Ascending aorta (tissue), 2 donors: ENCODE results near the gene GPR62. TPM values are rescaled to one million over a fixed set of nuclear protein-coding genes. Genes with fewer than 3 reads are reported as not detected.

Experiments
- DNase-seq, 2 donors: peaks; one replicate each; pipeline ENCODE4 v3.0.0-alpha.2; 2019; ENCODE audit warnings: low spot score in 2 of 2
- H3K27ac ChIP-seq, 2 donors: fragments of 200-600 bp; sonication (generic); one replicate each; pipeline ENCODE4 v1.5.1; 2016 to 2017; ENCODE audit warnings: mild to moderate bottlenecking in 1 of 2
- H3K27me3 ChIP-seq: fragments of 200-600 bp; sonication (generic); one replicate; pipeline ENCODE4 v1.5.1; 2017
- H3K36me3 ChIP-seq, 2 donors: fragments of 200-600 bp; sonication (generic); one replicate each; pipeline ENCODE4 v1.5.1; 2016
- H3K4me1 ChIP-seq, 2 donors: fragments of 200-600 bp; sonication (generic); one replicate each; pipeline ENCODE4 v1.5.1; 2016 to 2017; ENCODE audit warnings: mild to moderate bottlenecking in 1 of 2
- H3K4me3 ChIP-seq, 2 donors: fragments of 200-600 bp; sonication (generic); one replicate each; pipeline ENCODE4 v1.5.1; 2016 to 2017; ENCODE audit warnings: mild to moderate bottlenecking in 1 of 2
- H3K9me3 ChIP-seq, 2 donors: fragments of 200-600 bp; sonication (generic); one replicate each; pipeline ENCODE4 v1.5.1; 2016
- CTCF ChIP-seq, 3 experiments: fragments of 200-600 bp in 2 of 3; fragments of 450-650 bp in 1 of 3; sonication (generic) in 2 of 3; IDR thresholded peaks; one replicate each; pipeline ENCODE4 v1.5.1; 2016 to 2019; ENCODE audit warnings: antibody characterized with exemption in 3 of 3, mild to moderate bottlenecking in 1 of 3, moderate library complexity in 1 of 3
- intact Hi-C: fragments of 100-400 bp; cut with DNase I; formaldehyde crosslinking; loops from one replicate; pipeline ENCODE4 v1.15.1; 2023
- total RNA-seq: library from RNA; depleted of rRNA; stranded (reverse); fragments of >200 nt; gene quantifications from one replicate; pipeline ENCODE4 v1.1.0, GENCODE V29; 2016

Gene GPR62
- total RNA-seq, 1 donor from 2014 or later, result not detected

DNA sequence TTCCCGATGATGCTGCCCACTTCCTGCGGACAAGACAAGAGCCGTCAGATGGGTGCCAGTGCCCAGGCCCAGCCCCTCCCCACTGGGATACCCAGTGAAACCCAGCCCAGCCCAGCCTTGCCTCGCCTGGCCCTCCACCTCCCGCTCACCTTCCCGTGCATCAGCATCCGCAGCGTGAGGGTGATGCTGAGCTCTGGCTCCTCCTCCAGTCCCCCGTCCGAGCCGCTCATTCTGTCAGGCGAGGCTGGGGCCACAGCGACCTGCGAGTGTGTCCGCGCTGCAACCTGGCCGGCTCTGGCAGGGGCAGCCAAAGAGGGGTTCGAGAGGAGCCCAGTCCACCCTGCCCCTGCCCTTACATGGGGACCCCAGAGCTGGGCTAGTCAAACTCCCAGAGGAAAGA, 5.8 kb downstream of the GPR62 start:
- no peak for DNase-seq
- intact Hi-C loops, result loop anchor here (10.0 kb wide), 1 partner anchor 1346 kb away; the partner anchor contains the start of genes CISH and MAPKAPK3
- H3K4me1 ChIP-seq, result peaks cover 11 to 31% of the 10 kb centered on the region in 2 donors
- no peak overlapping the region for H3K4me3 ChIP-seq
- no peak overlapping the region for H3K27ac ChIP-seq
- H3K27me3 ChIP-seq, result no peaks in the 10 kb centered on the region
- no peak for TF ChIP-seq CTCF (IDR thresholded peaks at IDR 0.05)
- no peaks in the 10 kb centered on the region for H3K9me3 ChIP-seq
- H3K36me3 ChIP-seq, result peaks cover 29 to 39% of the 10 kb centered on the region in 2 donors

- H3K27ac ChIP-seq, result no peak overlapping the region
- intact Hi-C loops, result loop anchor here (10.0 kb wide), 1 partner anchor 1347 kb away; the partner anchor contains the start of genes CISH and MAPKAPK3
Observed at GRCh38 chr3:51961602-51962569, 6.7 kb downstream of the GPR62 start.

DNA sequence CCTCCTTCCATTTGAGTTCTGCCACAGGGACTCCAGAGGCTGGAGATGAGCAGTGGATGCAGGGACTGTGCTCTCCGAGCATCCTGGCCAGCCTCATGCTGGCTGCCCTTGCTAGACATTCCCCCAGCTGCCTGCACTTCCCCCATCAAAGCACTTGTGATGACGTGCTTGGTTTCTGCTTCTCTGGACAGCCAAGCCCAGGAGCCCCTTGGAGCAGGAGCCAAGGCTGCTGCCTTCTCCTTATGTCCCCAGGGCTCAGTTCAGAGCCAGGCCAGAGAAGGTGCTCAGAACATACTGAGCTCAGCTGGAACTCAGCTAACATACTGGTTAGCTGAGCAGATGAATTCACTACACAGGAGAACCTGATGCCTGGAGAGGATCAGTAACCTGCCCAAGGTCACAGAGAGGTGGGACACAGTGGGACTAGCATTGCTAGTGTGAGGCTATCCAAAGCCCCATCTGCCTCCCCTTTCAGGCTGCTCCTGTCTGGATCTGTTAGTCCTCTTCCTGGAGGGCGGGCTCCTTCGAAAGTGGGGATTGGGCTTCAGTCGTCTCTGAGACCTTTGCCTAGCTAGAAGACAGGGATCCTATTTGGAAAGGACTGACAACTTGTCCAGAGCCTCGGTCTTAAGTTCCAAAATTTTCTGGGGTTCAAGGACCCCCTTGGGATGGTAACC, 7.8 kb downstream of the GPR62 start:
- intact Hi-C loops, result loop anchor here (10.0 kb wide), 1 partner anchor 1348 kb away; the partner anchor contains the start of genes CISH and MAPKAPK3

More at GRCh38 chr3:51961602-51962569, 6.7 kb downstream of the GPR62 start:
- H3K36me3 ChIP-seq, result peaks cover 29 to 39% of the 10 kb centered on the region in 2 donors
- TF ChIP-seq CTCF (IDR thresholded peaks at IDR 0.05), result no peak
- no peaks in the 10 kb centered on the region for H3K9me3 ChIP-seq
- no peak for DNase-seq
- H3K27me3 ChIP-seq, result no peaks in the 10 kb centered on the region
- no peak overlapping the region for H3K4me3 ChIP-seq
- H3K4me1 ChIP-seq, result peaks cover 8 to 30% of the 10 kb centered on the region in 2 donors

GRCh38 chr3:51963951-51964451, 8.8 kb downstream of the GPR62 start:
- peaks cover 18 to 25% of the 10 kb centered on the region in 2 donors for H3K36me3 ChIP-seq
- peak overlapping the region; percentile 34 to 48 for H3K27ac ChIP-seq
- intact Hi-C loops, result loop anchor here (10.0 kb wide), 1 partner anchor 1349 kb away; the partner anchor contains the start of genes CISH and MAPKAPK3
- DNase-seq, result no peak
- TF ChIP-seq CTCF (IDR thresholded peaks at IDR 0.05), result no peak
- peaks cover 8 to 35% of the 10 kb centered on the region in 2 donors for H3K4me1 ChIP-seq
- no peaks in the 10 kb centered on the region for H3K27me3 ChIP-seq
- H3K9me3 ChIP-seq, result no peaks in the 10 kb centered on the region
- no peak overlapping the region for H3K4me3 ChIP-seq

More for the DNA sequence above, 7.8 kb downstream of the GPR62 start:
- Histone ChIP-seq H3K36me3 (peaks cover 26 to 34% of the 10 kb centered on the region in 2 donors), H3K27ac (peak overlapping the region; percentile 17 to 48), H3K4me3 (no peak overlapping the region), H3K4me1 (peaks cover 8 to 30% of the 10 kb centered on the region in 2 donors), H3K9me3 (no peaks in the 10 kb centered on the region), H3K27me3 (no peaks in the 10 kb centered on the region)
- DNase-seq, result no peak
- TF ChIP-seq CTCF (IDR thresholded peaks at IDR 0.05), result no peak

DNA sequence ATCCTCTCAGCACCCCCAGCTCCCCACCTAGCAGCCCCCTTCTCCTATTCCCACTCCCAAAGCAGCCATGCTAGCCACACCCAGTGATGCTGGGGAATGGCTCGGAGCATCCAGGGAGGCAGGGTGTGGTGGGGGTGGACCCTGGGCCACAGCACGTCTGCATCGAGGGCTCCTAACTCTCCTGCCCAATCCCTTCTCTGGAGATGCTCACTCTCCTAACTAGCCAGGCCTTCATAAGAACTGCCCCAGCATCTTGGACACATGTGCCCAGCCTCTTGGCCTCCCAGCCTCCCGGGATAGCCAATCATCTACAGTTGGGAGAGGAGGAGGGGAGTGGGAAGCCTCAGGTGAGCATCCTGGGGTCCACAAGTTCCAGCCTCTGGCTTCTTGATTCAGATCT, 9.3 kb downstream of the GPR62 start:
- intact Hi-C loops, result loop anchor here (10.0 kb wide), 1 partner anchor 1350 kb away; the partner anchor contains the start of genes CISH and MAPKAPK3
- Histone ChIP-seq H3K27me3 (no peaks in the 10 kb centered on the region), H3K9me3 (no peaks in the 10 kb centered on the region), H3K4me3 (no peak overlapping the region), H3K27ac (peak overlapping the region; percentile 48 to 92), H3K36me3 (peaks cover 13 to 20% of the 10 kb centered on the region in 2 donors), H3K4me1 (peaks cover 8 to 35% of the 10 kb centered on the region in 2 donors)
- DNase-seq, result no peak
- TF ChIP-seq CTCF (IDR thresholded peaks at IDR 0.05), result no peak
